Measurements from ENCODE around the gene BTBD9. TPM values are rescaled to one million over a fixed set of nuclear protein-coding genes. Genes with fewer than 3 reads are reported as not detected.

The BTBD9 gene
- total and polyA plus RNA-seq, 9 of the 15 experiments (the other 6 are each of a cell fraction or from before 2014, with no cell fraction given) = 0.08 to 1.6 (median 0.58) TPM

GRCh38 chr6:38378801-38379200 lies 260.9 kb downstream of the BTBD9 start (continued):
- TF ChIP-seq E2F6 (IDR thresholded peaks at IDR 0.05; ENCODE audit: borderline replicate concordance in 1 of 2, extremely low read depth in 1 of 2, insufficient read depth in 1 of 2, insufficient read length in 1 of 2, low read depth in 1 of 2, low read length in 1 of 2, poor library complexity in 1 of 2, severe bottlenecking in 1 of 2) (no peak), BRF2 (IDR thresholded peaks at IDR 0.05; ENCODE audit: borderline replicate concordance, insufficient read depth, insufficient read length) (no peak)

- Histone ChIP-seq H3K9me1 (ENCODE audit: control insufficient read depth, insufficient read depth, low read length) (no peaks in the 10 kb centered on the region), H3K27ac (ENCODE audit: extremely low read depth, low read depth, low read length) (no peak overlapping the region), H3K36me3 (ENCODE audit: control insufficient read depth, insufficient read depth, low read length) (no peaks in the 10 kb centered on the region), H2AFZ (ENCODE audit: low read depth, low read length) (no peak overlapping the region), H3K4me3 (no peak overlapping the region), H3K4me2 (ENCODE audit: insufficient read depth, low read length) (no peak overlapping the region), H3K9ac (ENCODE audit: insufficient read depth in 1 of 2, low read depth in 2 of 2, low read length in 2 of 2) (no peak overlapping the region), H3K27me3 (ENCODE audit: control insufficient read depth in 2 of 2, insufficient read depth in 2 of 2, low read length in 2 of 2) (no peaks in the 10 kb centered on the region), H4K20me1 (replicated peaks; ENCODE audit: control insufficient read depth, insufficient read depth, low read length) (no peaks in the 10 kb centered on the region), H3K79me2 (ENCODE audit: control insufficient read depth, insufficient read depth, low read length) (no peaks in the 10 kb centered on the region), H3K9me3 (replicated peaks; ENCODE audit: control insufficient read depth, insufficient read depth, low read depth, low read length) (no peaks in the 10 kb centered on the region), H3K4me1 (replicated peaks in 1 of 2; ENCODE audit: control insufficient read depth in 2 of 2, insufficient read depth in 2 of 2, low read length in 2 of 2) (no peaks in the 10 kb centered on the region)
- POLR2A ChIA-PET = interaction anchor here (0.7 to 1.4 kb wide), 2 partner anchors 10 to 32 kb away, joined by 3 to 4 read pairs; no protein-coding TSS in a partner anchor
- 0% methylated on average over 2 of the region's 2 CpGs for WGBS (ENCODE audit: insufficient coverage, low coverage, missing lambda C conversion rate)
- CTCF ChIA-PET (ENCODE audit: low intra/inter-chr PET ratio) = no interaction called here
- ATAC-seq (no peak), DNase-seq (ENCODE audit: extremely low read depth in 1 of 4, low spot score in 3 of 4) (no peak), FAIRE-seq (no peak)
- in situ Hi-C loops (cut with MboI) = no loop called here
- intact Hi-C loops (cut with micrococcal nuclease) = no loop called here
- BruUV-seq (replicated peaks) = no TSS peak
- no peak for TF ChIP-seq FUS (optimal IDR thresholded peaks at IDR 0.05; ENCODE audit: low read depth, low read length)
- TF ChIP-seq GATAD2B (IDR thresholded peaks at IDR 0.05; ENCODE audit: borderline replicate concordance) = no peak
- no peak for TF ChIP-seq XRCC3 (IDR thresholded peaks at IDR 0.05)
- no peak for TF ChIP-seq ZNF609 (CRISPR knock-in tag; IDR thresholded peaks at IDR 0.05; ENCODE audit: borderline replicate concordance)
- no peak for TF ChIP-seq NR2F6 (CRISPR knock-in tag; IDR thresholded peaks at IDR 0.05)
- no peak for TF ChIP-seq HIVEP1 (CRISPR knock-in tag; IDR thresholded peaks at IDR 0.05)
- TF ChIP-seq MAFG (tag; conservative IDR thresholded peaks at IDR 0.05) = peak; percentile 22; the same call in 1 of the 2 replicates
- no peak for TF ChIP-seq ZNF766 (CRISPR knock-in tag; conservative IDR thresholded peaks at IDR 0.05)
- TF ChIP-seq ZNF134 (CRISPR knock-in tag; conservative IDR thresholded peaks at IDR 0.05) = no peak
- TF ChIP-seq C11orf30 (IDR thresholded peaks at IDR 0.05; ENCODE audit: low read depth) = peak; percentile 40; the same call in 1 of the 2 replicates
- TF ChIP-seq ZEB2 (IDR thresholded peaks at IDR 0.05) = no peak
- peak; percentile 56 for TF ChIP-seq ZNF316 (IDR thresholded peaks at IDR 0.05)
- TF ChIP-seq NCOA1 (IDR thresholded peaks at IDR 0.05; ENCODE audit: low read depth) = no peak
- TF ChIP-seq ZNF436 (CRISPR knock-in tag; IDR thresholded peaks at IDR 0.05) = no peak
Observed at GRCh38 chr6:38375937-38376336, 263.8 kb downstream of the BTBD9 start.
